ENCODE data around the gene FER1L5.

- TF ChIP-seq CTCF (IDR thresholded peaks at IDR 0.05) (no peak), RAD21 (IDR thresholded peaks at IDR 0.05; ENCODE audit: low read length) (no peak), IRF3 (IDR thresholded peaks at IDR 0.05; ENCODE audit: low read depth, low read length) (no peak), TAF1 (IDR thresholded peaks at IDR 0.05; ENCODE audit: borderline replicate concordance, low read depth, low read length) (no peak), ELF1 (IDR thresholded peaks at IDR 0.05) (no peak)
Measured at GRCh38 chr2:96754317-96754716, 111.8 kb downstream of the FER1L5 start.
